CD4-positive, alpha-beta T cell treated with Interleukin-17A for 4 hours (primary cell): ENCODE measurements around the gene SPZ1.
"Not testable (repeated sequence)": the region's sequence is repeated elsewhere in the genome, so short reads cannot be mapped to it uniquely, and the experiment has no call there.

Experiments used
- DNase-seq: peaks from one replicate; pipeline ENCODE4 v3.0.0-alpha.2; 2020; ENCODE audit warnings: mixed read lengths

The SPZ1 gene

GRCh38 chr5:80341016-80341775, 21.4 kb downstream of the SPZ1 start:
- no peak for DNase-seq

GRCh38 chr5:80343067-80343466, 23.3 kb downstream of the SPZ1 start:
- no peak for DNase-seq

GRCh38 chr5:80346055-80346454, 26.3 kb downstream of the SPZ1 start:
- DNase-seq = peak; percentile 50

GRCh38 chr5:80348171-80348570, 28.4 kb downstream of the SPZ1 start:
- DNase-seq = no peak

- not testable (repeated sequence) for DNase-seq
Observed at GRCh38 chr5:80351019-80351418, 31.2 kb downstream of the SPZ1 start.

GRCh38 chr5:80355686-80356085, 35.9 kb downstream of the SPZ1 start:
- no peak for DNase-seq

- DNase-seq = no peak
Observed at GRCh38 chr5:80357671-80358070, 37.9 kb downstream of the SPZ1 start.

- no peak for DNase-seq
Observed at GRCh38 chr5:80360914-80361444, 41.2 kb downstream of the SPZ1 start.

- no peak for DNase-seq
Observed at GRCh38 chr5:80364892-80365291, 45.1 kb downstream of the SPZ1 start.

GRCh38 chr5:80368661-80369480, 49.1 kb downstream of the SPZ1 start:
- no peak for DNase-seq

- DNase-seq = no peak
Observed at GRCh38 chr5:80369521-80369920, 49.7 kb downstream of the SPZ1 start.

GRCh38 chr5:80370390-80370789, 50.6 kb downstream of the SPZ1 start:
- DNase-seq = no peak
